Measurements from ENCODE around the gene HAGHL.
"Not testable (repeated sequence)": the region's sequence is repeated elsewhere in the genome, so short reads cannot be mapped to it uniquely, and the experiment has no call there.

The HAGHL gene

DNA sequence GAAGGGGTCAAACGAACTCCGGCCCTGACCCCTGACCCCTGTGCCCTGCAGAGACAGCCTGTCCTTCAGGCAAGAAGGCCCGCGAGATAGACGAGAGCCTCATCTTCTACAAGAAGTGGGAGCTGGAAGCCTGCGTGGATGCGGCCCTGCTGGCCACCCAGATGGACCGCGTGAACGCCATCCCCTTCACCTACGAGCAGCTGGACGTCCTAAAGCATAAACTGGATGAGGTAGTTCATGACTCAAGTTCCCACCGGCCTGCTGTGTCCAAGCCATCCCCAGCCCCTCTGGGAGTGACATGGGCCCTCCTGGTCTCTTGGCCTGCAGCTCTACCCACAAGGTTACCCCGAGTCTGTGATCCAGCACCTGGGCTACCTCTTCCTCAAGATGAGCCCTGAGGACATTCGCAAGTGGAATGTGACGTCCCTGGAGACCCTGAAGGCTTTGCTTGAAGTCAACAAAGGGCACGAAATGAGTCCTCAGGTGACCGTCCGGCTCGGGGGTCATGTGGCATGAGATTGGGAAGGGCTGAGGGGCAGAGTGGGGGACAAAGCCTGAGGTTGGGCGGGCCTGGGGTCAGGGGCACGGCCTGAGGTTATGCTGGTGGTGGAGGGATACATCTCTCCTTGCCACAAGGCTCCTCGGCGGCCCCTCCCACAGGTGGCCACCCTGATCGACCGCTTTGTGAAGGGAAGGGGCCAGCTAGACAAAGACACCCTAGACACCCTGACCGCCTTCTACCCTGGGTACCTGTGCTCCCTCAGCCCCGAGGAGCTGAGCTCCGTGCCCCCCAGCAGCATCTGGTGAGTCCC is 39.3 kb downstream of the HAGHL start:
- H3K4me3 Mint-ChIP-seq = no peak overlapping the region
- no peak overlapping the region for H3K27ac Mint-ChIP-seq
- no peaks in the 10 kb centered on the region for H3K4me1 Mint-ChIP-seq (ENCODE audit: low read depth)
- no peaks in the 10 kb centered on the region for H3K9me3 Mint-ChIP-seq
- no peaks in the 10 kb centered on the region for H3K27me3 Mint-ChIP-seq
- no peak for DNase-seq
- no peaks in the 10 kb centered on the region for H3K36me3 Mint-ChIP-seq (ENCODE audit: low read depth)

GRCh38 chr16:766820-767640 is 40.1 kb downstream of the HAGHL start:
- no peak for DNase-seq
- H3K27me3 Mint-ChIP-seq = no peaks in the 10 kb centered on the region
- H3K9me3 Mint-ChIP-seq = no peaks in the 10 kb centered on the region
- no peaks in the 10 kb centered on the region for H3K4me1 Mint-ChIP-seq (ENCODE audit: low read depth)
- no peak overlapping the region for H3K4me3 Mint-ChIP-seq
- no peaks in the 10 kb centered on the region for H3K36me3 Mint-ChIP-seq (ENCODE audit: low read depth)
- H3K27ac Mint-ChIP-seq = no peak overlapping the region

GRCh38 chr16:767743-768235 is 40.9 kb downstream of the HAGHL start:
- H3K27ac Mint-ChIP-seq = no peak overlapping the region
- H3K9me3 Mint-ChIP-seq = no peaks in the 10 kb centered on the region
- H3K36me3 Mint-ChIP-seq (ENCODE audit: low read depth) = no peaks in the 10 kb centered on the region
- H3K27me3 Mint-ChIP-seq = no peaks in the 10 kb centered on the region
- no peak for DNase-seq
- no peaks in the 10 kb centered on the region for H3K4me1 Mint-ChIP-seq (ENCODE audit: low read depth)
- no peak overlapping the region for H3K4me3 Mint-ChIP-seq

GRCh38 chr16:768428-768827 is 41.5 kb downstream of the HAGHL start:
- Mint-ChIP-seq H3K27ac (no peak overlapping the region), H3K9me3 (no peaks in the 10 kb centered on the region), H3K27me3 (no peaks in the 10 kb centered on the region), H3K4me3 (no peak overlapping the region), H3K36me3 (ENCODE audit: low read depth) (no peaks in the 10 kb centered on the region), H3K4me1 (ENCODE audit: low read depth) (no peaks in the 10 kb centered on the region)
- DNase-seq = no peak

- H3K9me3 Mint-ChIP-seq = no peaks in the 10 kb centered on the region
- no peaks in the 10 kb centered on the region for H3K4me1 Mint-ChIP-seq (ENCODE audit: low read depth)
- no peaks in the 10 kb centered on the region for H3K36me3 Mint-ChIP-seq (ENCODE audit: low read depth)
- no peak overlapping the region for H3K27ac Mint-ChIP-seq
- no peak for DNase-seq
- no peak overlapping the region for H3K4me3 Mint-ChIP-seq
- H3K27me3 Mint-ChIP-seq = no peaks in the 10 kb centered on the region
Measured at GRCh38 chr16:769184-769784, 42.4 kb downstream of the HAGHL start.

DNA sequence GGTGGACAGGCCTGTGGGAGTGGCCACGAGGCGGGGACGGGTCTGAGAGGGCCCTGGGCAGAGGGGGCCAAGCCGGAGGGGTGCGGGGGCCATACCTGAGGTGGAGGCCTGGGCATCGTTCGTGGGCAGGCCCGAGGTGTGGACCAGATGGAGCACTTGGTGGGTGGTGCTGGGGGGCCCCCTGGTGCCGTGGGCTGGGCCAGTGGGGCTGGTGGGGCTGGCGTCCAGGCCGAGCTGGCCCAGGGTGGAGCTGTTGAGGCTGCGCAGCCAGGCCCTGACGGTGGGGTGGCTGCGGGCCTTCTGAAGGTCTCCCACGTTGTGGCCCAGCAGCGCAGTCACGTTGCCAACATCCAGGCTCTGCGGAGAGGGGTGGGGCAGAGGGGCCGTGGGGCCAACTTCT is 43.0 kb downstream of the HAGHL start:
- DNase-seq = no peak
- no peaks in the 10 kb centered on the region for H3K36me3 Mint-ChIP-seq (ENCODE audit: low read depth)
- no peaks in the 10 kb centered on the region for H3K27me3 Mint-ChIP-seq
- no peak overlapping the region for H3K4me3 Mint-ChIP-seq
- H3K27ac Mint-ChIP-seq = no peak overlapping the region
- no peaks in the 10 kb centered on the region for H3K9me3 Mint-ChIP-seq
- H3K4me1 Mint-ChIP-seq (ENCODE audit: low read depth) = no peaks in the 10 kb centered on the region

GRCh38 chr16:770411-770810 is 43.5 kb downstream of the HAGHL start:
- DNase-seq = no peak
- no peaks in the 10 kb centered on the region for H3K36me3 Mint-ChIP-seq (ENCODE audit: low read depth)
- no peak overlapping the region for H3K27ac Mint-ChIP-seq
- H3K4me1 Mint-ChIP-seq (ENCODE audit: low read depth) = no peaks in the 10 kb centered on the region
- no peak overlapping the region for H3K4me3 Mint-ChIP-seq
- no peaks in the 10 kb centered on the region for H3K9me3 Mint-ChIP-seq
- no peaks in the 10 kb centered on the region for H3K27me3 Mint-ChIP-seq

- Mint-ChIP-seq H3K36me3 (ENCODE audit: low read depth) (no peaks in the 10 kb centered on the region), H3K4me1 (ENCODE audit: low read depth) (no peaks in the 10 kb centered on the region), H3K4me3 (no peak overlapping the region), H3K27ac (no peak overlapping the region), H3K27me3 (no peaks in the 10 kb centered on the region), H3K9me3 (no peaks in the 10 kb centered on the region)
- no peak for DNase-seq
Measured at GRCh38 chr16:772959-773358, 46.1 kb downstream of the HAGHL start.

- H3K4me1 Mint-ChIP-seq (ENCODE audit: low read depth) = no peaks in the 10 kb centered on the region
- no peaks in the 10 kb centered on the region for H3K9me3 Mint-ChIP-seq
- no peaks in the 10 kb centered on the region for H3K27me3 Mint-ChIP-seq
- H3K36me3 Mint-ChIP-seq (ENCODE audit: low read depth) = no peaks in the 10 kb centered on the region
- H3K4me3 Mint-ChIP-seq = no peak overlapping the region
- H3K27ac Mint-ChIP-seq = no peak overlapping the region
- DNase-seq = no peak
Measured at GRCh38 chr16:774086-775001, 47.4 kb downstream of the HAGHL start.

GRCh38 chr16:775236-775796 is 48.4 kb downstream of the HAGHL start:
- Mint-ChIP-seq H3K4me1 (ENCODE audit: low read depth) (no peaks in the 10 kb centered on the region), H3K36me3 (ENCODE audit: low read depth) (no peaks in the 10 kb centered on the region), H3K27ac (no peak overlapping the region), H3K27me3 (no peaks in the 10 kb centered on the region), H3K9me3 (no peaks in the 10 kb centered on the region), H3K4me3 (no peak overlapping the region)
- DNase-seq = no peak

DNA sequence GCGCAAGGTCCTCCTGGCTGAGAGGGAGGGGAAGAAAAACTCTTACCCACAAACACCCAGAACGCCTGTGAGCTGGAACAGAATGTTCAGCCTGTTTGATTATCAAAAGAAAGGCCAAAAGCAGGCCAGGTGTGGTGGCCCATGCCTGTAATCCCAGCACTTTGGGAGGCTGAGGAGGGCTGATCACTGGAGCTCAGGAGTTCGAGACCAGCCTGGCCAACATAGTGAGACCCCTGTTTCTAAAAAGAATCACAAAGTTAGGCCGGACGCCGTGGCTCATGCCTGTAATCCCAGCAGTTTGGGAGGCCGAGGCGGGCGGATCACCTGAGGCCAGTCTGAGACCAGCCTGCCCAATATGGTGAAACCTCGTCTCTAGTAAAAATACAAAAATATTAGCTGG is 49.4 kb downstream of the HAGHL start:
- not testable (repeated sequence) for H3K9me3 Mint-ChIP-seq; H3K27ac Mint-ChIP-seq; H3K36me3 Mint-ChIP-seq (ENCODE audit: low read depth); H3K4me3 Mint-ChIP-seq; DNase-seq; H3K27me3 Mint-ChIP-seq; H3K4me1 Mint-ChIP-seq (ENCODE audit: low read depth)

GRCh38 chr16:776824-777223 is 49.9 kb downstream of the HAGHL start:
- Mint-ChIP-seq H3K4me1 (ENCODE audit: low read depth) (no peaks in the 10 kb centered on the region), H3K4me3 (no peak overlapping the region), H3K36me3 (ENCODE audit: low read depth) (no peaks in the 10 kb centered on the region), H3K27ac (no peak overlapping the region), H3K9me3 (no peaks in the 10 kb centered on the region), H3K27me3 (no peaks in the 10 kb centered on the region)
- DNase-seq = no peak

- Mint-ChIP-seq H3K4me1 (ENCODE audit: low read depth) (no peaks in the 10 kb centered on the region), H3K36me3 (ENCODE audit: low read depth) (no peaks in the 10 kb centered on the region), H3K27ac (no peak overlapping the region), H3K27me3 (no peaks in the 10 kb centered on the region), H3K4me3 (no peak overlapping the region), H3K9me3 (no peaks in the 10 kb centered on the region)
- DNase-seq = no peak
Measured at GRCh38 chr16:777826-778225, 50.9 kb downstream of the HAGHL start.

DNA sequence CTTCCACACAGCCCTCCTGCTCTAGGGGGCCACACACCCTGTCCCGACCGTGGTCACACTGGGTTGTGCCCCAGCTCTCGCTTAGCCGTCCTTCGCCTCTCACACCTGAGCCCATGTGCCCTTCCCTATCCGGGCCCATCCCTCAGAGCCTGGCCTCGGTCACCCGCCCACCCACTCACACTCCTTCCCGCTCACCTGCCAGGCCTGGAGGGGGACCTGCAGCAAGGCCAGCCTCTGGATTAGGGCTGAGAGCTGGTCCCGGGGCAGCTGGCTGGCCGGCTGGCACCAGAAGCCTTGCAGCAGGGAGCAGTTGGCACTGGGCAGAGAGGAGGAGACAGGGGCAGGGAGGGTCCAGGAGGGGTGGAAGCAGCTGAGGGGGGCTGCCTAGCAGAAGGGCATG is 51.5 kb downstream of the HAGHL start:
- Mint-ChIP-seq H3K36me3 (ENCODE audit: low read depth) (no peaks in the 10 kb centered on the region), H3K27ac (no peak overlapping the region), H3K9me3 (no peaks in the 10 kb centered on the region), H3K4me1 (ENCODE audit: low read depth) (no peaks in the 10 kb centered on the region), H3K4me3 (no peak overlapping the region), H3K27me3 (no peaks in the 10 kb centered on the region)
- no peak for DNase-seq
